ENCODE results near the gene AQP9. TPM values are rescaled to one million over a fixed set of nuclear protein-coding genes. Genes with fewer than 3 reads are reported as not detected.
A peak's percentile ranks its signal among the peaks of the same experiment; 100 is the strongest.
"Not testable (repeated sequence)": the region's sequence is repeated elsewhere in the genome, so short reads cannot be mapped to it uniquely, and the experiment has no call there.

The AQP9 gene
- total RNA-seq, 2 donors from 2014 or later: 0.17 to 0.18 TPM

DNA sequence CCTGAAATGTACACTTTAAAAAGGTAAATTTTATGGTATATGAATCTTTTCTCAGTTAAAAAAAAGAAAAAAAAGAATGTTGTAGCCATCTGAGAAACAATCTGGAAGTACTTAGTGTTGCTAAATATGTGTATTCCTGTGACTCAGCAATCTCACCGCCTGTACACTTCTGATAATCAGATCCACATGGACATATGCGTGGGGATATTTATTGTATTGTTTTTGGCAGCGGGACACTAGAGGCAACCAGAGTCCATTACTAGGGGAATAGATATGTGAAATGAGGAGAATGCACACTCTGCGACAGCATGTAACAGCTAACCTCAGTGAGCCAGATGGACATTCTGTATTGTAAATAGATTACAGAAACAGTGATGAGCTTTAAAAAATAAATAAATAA, 65.4 kb downstream of the AQP9 start:
- WGBS: 40% methylated on average over 4 of the region's 4 CpGs
- H3K27ac ChIP-seq: no peak overlapping the region
- no peaks in the 10 kb centered on the region for H3K27me3 ChIP-seq (replicated peaks; ENCODE audit: insufficient read depth)
- no peaks in the 10 kb centered on the region for H3K9me3 ChIP-seq
- no peaks in the 10 kb centered on the region for H3K4me1 ChIP-seq (replicated peaks)
- no peak for DNase-seq (ENCODE audit: low spot score)
- no peak overlapping the region for H3K4me3 ChIP-seq
- no peaks in the 10 kb centered on the region for H3K36me3 ChIP-seq
- no peak for TF ChIP-seq POLR2A (IDR thresholded peaks at IDR 0.05)
- peak; percentile 22 for TF ChIP-seq POLR2AphosphoS5 (IDR thresholded peaks at IDR 0.05)
- intact Hi-C loops (cut with DNase I): no loop called here

DNA sequence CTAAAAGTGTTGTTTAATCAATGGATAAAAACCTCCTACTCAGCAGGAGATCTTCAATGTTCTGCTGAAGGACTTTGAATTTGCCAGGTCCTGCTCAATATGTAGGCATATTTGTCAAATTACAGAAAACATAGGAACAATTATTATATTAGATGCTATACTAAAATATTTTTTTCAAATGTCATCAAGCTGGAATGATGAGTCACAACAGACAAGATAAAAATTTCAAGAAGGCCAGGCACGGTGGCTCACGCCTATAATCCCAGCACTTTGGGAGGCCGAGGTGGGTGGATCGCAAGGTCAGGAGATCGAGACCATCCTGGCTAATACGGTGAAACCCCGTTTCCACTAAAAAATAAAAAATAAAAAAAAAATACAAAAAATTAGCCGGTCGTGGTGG, 68.0 kb downstream of the AQP9 start:
- H3K27ac ChIP-seq: no peak overlapping the region
- H3K9me3 ChIP-seq: no peaks in the 10 kb centered on the region
- H3K4me1 ChIP-seq (replicated peaks): no peaks in the 10 kb centered on the region
- no peak overlapping the region for H3K4me3 ChIP-seq
- 94% methylated on average over 9 of the region's 9 CpGs for WGBS
- intact Hi-C loops (cut with DNase I): no loop called here
- no peaks in the 10 kb centered on the region for H3K36me3 ChIP-seq
- no peak for DNase-seq (ENCODE audit: low spot score)
- no peaks in the 10 kb centered on the region for H3K27me3 ChIP-seq (replicated peaks; ENCODE audit: insufficient read depth)
- TF ChIP-seq POLR2A (IDR thresholded peaks at IDR 0.05) (no peak), POLR2AphosphoS5 (IDR thresholded peaks at IDR 0.05) (no peak)
- TF ChIP-seq, protein P1, sequence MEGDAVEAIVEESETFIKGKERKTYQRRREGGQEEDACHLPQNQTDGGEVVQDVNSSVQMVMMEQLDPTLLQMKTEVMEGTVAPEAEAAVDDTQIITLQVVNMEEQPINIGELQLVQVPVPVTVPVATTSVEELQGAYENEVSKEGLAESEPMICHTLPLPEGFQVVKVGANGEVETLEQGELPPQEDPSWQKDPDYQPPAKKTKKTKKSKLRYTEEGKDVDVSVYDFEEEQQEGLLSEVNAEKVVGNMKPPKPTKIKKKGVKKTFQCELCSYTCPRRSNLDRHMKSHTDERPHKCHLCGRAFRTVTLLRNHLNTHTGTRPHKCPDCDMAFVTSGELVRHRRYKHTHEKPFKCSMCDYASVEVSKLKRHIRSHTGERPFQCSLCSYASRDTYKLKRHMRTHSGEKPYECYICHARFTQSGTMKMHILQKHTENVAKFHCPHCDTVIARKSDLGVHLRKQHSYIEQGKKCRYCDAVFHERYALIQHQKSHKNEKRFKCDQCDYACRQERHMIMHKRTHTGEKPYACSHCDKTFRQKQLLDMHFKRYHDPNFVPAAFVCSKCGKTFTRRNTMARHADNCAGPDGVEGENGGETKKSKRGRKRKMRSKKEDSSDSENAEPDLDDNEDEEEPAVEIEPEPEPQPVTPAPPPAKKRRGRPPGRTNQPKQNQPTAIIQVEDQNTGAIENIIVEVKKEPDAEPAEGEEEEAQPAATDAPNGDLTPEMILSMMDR (IDR thresholded peaks at IDR 0.05): no peak

DNA sequence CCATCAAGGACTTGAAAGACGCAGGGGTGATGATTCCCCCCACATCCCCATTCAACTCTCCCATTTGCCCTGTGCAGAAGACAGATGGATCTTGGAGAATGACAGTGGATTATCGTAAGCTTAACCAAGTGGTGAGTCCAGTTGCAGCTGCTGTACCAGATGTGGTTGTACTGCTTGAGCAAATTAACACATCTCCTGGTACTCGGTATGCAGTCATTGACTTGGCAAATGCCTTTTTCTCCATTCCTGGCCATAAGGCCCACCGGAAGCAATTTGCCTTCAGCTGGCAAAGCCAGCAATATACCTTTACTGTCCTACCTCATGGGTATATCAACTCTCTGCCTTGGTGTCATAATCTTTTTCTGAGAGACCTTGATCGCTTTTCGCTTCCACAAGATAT, 70.0 kb downstream of the AQP9 start:
- intact Hi-C loops (cut with DNase I); DNase-seq (ENCODE audit: low spot score); H3K27me3 ChIP-seq (replicated peaks; ENCODE audit: insufficient read depth); H3K27ac ChIP-seq; H3K4me3 ChIP-seq; H3K36me3 ChIP-seq; H3K9me3 ChIP-seq; H3K4me1 ChIP-seq (replicated peaks): not testable (repeated sequence)
- 98% methylated on average over 6 of the region's 6 CpGs for WGBS

DNA sequence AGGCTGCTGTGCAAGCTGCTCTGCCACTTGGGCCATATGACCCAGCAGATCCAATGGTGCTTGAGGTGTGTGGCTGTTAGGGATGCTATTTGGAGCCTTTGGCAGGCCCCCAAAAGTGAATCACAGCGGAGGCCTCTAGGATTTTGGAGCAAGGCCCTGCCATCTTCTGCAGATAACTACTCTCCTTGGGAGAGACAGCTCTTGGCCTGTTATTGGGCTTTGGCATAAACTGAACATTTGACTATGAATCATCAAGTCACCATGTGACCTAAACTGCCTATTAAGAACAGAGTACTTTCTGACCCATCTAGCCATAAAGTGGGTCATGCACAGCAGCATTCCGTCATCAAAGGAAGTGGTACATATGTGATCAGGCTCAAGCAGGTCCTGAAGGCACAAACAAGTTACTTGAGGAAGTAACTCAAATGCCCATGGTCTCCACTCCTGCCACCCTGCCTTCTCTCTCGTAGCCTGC, 70.9 kb downstream of the AQP9 start:
- H3K27me3 ChIP-seq (replicated peaks; ENCODE audit: insufficient read depth); H3K9me3 ChIP-seq; H3K4me3 ChIP-seq; H3K27ac ChIP-seq; intact Hi-C loops (cut with DNase I); H3K36me3 ChIP-seq; H3K4me1 ChIP-seq (replicated peaks); DNase-seq (ENCODE audit: low spot score): not testable (repeated sequence)
- 79% methylated on average over 3 of the region's 3 CpGs for WGBS

DNA sequence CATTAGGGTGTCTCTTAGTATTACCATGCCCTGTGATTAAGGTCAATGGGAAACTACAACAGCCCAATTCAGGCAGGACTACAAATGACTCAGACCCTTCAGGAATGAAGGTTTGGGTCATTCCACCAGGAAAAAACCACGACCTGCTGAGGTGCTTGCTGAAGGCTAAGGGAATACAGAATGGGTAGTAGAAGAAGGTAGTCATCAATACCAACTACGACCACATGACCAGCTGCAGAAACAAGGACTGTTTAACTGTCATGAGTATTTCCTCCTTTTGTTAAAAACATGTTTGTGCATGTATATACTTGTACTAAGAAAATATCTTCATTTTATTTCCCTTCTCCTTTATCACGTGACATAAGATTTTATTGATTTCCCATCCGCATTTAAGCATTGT, 71.8 kb downstream of the AQP9 start:
- H3K36me3 ChIP-seq; intact Hi-C loops (cut with DNase I); DNase-seq (ENCODE audit: low spot score); H3K27ac ChIP-seq; H3K4me3 ChIP-seq; H3K4me1 ChIP-seq (replicated peaks); H3K9me3 ChIP-seq; H3K27me3 ChIP-seq (replicated peaks; ENCODE audit: insufficient read depth): not testable (repeated sequence)
- 68% methylated on average over 4 of the region's 4 CpGs for WGBS

DNA sequence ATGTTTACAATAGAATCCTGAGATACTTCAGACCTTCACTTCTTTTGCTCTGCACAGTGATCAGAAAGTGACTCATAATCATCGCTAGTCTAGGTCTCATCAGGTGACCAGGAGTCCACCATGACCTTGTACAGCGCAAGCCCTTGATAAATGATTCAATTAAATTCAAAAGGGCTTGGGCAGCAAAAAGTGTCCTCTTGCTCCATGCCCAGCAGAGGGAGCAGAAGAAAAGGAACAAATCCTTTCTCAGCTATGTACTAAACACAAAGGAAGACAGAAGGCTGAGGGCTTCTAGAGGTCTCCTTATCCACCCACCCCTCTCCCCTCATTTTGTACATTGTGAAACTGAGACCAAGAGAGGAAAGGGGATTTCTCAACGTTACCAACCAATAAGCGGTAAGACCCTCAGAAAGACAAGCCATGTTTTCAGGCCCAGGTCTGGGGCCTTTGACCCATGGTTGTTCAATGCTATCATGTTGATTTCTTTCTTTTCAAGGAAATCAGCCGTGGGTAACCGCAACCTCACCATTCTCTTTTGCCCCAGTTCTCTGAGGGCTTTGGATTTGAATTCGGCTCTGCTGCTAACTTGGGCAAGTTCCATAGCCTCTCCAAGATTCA, 74.8 kb downstream of the AQP9 start:
- no peaks in the 10 kb centered on the region for H3K9me3 ChIP-seq
- no peak overlapping the region for H3K27ac ChIP-seq
- intact Hi-C loops (cut with DNase I): no loop called here
- H3K4me3 ChIP-seq: no peak overlapping the region
- TF ChIP-seq POLR2AphosphoS5 (IDR thresholded peaks at IDR 0.05) (no peak), POLR2A (IDR thresholded peaks at IDR 0.05) (no peak)
- TF ChIP-seq, protein P1 (IDR thresholded peaks at IDR 0.05): peak in 3 of 4 experiments; percentile 23 to 59 (median 49)
- no peaks in the 10 kb centered on the region for H3K36me3 ChIP-seq
- DNase-seq (ENCODE audit: low spot score): no peak
- 80% methylated on average over 7 of the region's 7 CpGs for WGBS
- no peaks in the 10 kb centered on the region for H3K4me1 ChIP-seq (replicated peaks)
- no peaks in the 10 kb centered on the region for H3K27me3 ChIP-seq (replicated peaks; ENCODE audit: insufficient read depth)

DNA sequence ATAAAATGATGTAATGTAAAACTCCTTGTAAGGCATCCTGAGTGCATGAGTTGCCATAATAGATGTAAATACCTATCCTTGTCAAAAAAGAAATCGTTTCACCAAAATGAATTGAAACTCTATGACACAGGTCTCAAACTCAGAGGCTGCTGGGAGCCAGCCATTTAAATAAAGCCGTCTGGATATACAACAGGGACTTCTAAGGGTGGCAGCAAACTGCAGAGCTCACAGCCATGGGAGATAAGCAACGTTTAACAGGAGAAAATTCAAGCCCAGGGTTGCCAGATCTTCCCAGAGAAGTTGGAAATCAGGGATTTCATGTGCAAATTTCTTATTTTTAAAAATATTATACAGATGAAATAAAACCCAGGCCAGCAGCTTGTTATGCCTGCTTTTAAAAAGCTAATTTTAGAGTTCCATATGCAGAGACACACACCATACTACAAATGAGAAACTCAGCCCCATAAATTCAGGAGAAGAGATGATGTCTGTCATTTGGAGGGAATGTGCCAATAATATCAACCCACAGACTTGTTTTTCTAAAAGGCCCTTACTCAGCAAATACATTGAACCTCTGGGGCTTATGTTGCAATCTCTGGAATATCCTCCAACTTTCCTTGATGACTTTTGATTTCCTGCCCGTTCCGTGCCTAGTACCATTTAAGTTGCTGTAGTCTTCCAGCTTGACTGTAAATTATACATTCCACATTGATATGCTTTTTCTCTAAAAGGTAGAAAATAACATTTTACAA, 75.6 kb downstream of the AQP9 start:
- Histone ChIP-seq H3K9me3 (no peaks in the 10 kb centered on the region), H3K36me3 (no peaks in the 10 kb centered on the region), H3K4me3 (no peak overlapping the region), H3K4me1 (replicated peaks) (no peaks in the 10 kb centered on the region), H3K27ac (no peak overlapping the region), H3K27me3 (replicated peaks; ENCODE audit: insufficient read depth) (no peaks in the 10 kb centered on the region)
- no peak for TF ChIP-seq POLR2A (IDR thresholded peaks at IDR 0.05)
- TF ChIP-seq POLR2AphosphoS5 (IDR thresholded peaks at IDR 0.05): no peak
- TF ChIP-seq, protein P1 (IDR thresholded peaks at IDR 0.05): no peak
- intact Hi-C loops (cut with DNase I): no loop called here
- 73% methylated on average over 5 of the region's 5 CpGs for WGBS
- no peak for DNase-seq (ENCODE audit: low spot score)
